ENCODE measurements around the gene ZNF556.
A peak's percentile ranks its signal among the peaks of the same experiment; 100 is the strongest.
"Not testable (repeated sequence)": the region's sequence is repeated elsewhere in the genome, so short reads cannot be mapped to it uniquely, and the experiment has no call there.

Gene ZNF556

DNA sequence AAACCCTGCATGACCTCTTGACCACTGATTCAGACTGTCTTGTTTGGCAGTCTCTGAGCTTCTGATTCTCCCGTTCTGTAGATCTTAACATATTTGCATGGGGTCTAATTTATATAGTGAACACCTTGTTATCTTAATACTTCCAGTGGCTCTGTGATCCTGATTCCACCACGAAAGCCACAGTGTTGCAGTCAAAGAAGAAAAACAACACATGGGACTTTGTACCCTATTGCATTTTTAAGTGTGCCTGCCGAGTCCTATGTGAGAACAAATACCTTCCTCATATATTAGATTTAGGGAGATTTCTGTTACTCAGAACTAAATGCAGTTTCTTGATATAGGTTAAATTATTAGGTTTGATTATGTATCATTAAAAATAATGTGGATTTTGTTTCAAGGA is 12.3 kb upstream of the ZNF556 start:
- DNase-seq = no peak

DNA sequence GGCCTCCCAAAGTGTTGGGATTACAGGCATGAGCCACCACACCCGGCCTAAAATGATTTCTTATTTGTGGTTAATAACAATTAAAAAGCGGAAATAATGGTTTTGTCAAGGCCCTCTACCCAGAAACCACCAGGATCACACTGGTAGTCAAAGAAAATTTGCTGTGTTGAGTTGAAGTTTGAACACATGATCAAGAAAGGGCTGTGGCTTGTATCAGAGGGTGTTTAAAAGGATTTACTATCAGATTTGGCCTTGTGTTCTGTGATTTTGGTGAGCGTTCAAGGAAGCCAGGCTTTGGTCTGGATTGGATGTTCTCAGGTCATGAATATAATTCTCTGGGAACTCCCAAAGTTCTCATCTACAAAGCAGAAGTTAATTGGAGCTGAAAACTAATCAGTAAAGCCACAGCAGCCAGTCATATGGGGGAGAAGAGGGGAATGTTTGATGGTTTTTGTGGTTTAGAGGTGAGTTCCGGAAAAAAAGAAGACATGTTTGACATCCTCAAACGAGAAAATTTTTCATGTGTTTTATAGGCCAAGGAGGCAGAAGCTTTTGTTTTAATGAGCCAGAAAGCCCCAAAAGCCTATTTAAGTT is 10.6 kb upstream of the ZNF556 start:
- DNase-seq = peak; percentile 19

DNA sequence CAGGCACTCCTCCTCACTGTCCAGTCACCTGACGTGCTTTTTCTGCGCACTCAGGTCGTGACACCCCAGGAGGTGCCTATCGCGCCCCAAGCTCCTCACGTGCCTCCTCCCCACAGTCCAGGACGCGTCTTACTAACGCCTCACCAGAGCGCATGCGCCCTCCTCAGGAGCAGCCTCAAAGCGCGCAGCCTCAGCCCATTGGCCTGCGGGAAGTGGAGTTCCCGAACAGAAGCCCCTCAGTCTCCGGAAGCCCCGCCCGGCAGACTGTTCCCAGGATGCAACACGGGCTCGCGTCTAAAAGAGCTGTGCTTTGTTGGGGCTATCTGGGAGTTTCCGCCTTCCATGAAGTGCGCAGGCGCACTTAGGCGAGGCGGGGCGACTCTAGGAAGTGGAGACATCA is 8.3 kb upstream of the ZNF556 start:
- DNase-seq = no peak

DNA sequence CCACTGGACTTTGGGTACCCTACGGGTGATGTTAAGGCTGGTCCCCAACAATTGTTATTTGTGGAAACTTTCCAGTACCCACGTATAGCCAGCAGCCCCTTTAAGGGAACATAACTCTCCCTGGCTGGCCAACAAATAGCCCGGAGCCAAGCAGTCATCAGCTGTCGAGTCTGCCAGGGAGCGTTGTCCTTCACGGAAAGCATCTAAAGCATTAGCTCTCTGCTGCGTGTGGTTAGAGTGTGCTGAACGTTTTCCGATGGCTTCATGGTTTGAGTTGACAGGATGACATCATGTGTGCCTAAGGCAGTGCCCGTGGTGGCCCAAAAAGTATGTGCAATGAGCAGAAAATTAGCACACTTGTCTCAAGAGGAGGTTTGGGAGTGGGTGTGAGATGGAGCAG is 3.3 kb upstream of the ZNF556 start:
- no peak for DNase-seq

DNA sequence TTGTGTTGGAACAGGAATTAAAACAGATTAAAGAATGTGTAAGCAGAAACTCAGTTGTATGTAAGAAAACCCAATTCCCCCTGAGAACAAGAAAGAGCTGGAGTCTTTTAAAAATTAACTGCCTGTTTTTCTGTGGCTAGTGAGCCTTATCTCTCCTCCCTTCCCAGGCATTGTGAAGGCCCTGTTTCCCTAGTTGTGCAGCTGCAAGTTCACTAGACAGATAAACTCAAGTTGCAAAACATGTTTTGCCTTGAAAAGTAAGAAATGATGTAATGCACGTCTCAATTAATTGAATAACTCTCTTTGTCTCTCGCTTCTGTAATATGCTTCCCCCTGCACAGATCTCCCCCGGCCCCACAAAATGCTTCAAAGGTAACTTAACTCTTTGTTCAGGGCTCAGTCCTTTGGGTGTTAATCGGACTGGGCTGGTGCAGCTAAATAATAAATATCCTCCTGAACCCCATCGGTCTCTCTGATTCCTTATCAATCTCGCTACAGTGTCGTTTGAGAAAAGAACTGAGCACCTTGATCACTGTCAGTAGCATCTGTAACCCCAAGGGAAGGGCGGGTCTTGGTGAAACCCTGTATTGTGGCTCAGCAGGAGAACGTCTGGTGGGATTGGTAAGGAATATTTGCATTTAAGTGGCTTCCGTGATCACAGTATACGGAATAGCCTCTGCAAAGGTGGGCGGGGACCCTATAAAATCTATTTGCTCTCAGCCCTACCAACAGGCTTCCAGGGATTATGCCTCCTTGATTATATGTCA is 1.6 kb upstream of the ZNF556 start:
- DNase-seq = no peak

DNA sequence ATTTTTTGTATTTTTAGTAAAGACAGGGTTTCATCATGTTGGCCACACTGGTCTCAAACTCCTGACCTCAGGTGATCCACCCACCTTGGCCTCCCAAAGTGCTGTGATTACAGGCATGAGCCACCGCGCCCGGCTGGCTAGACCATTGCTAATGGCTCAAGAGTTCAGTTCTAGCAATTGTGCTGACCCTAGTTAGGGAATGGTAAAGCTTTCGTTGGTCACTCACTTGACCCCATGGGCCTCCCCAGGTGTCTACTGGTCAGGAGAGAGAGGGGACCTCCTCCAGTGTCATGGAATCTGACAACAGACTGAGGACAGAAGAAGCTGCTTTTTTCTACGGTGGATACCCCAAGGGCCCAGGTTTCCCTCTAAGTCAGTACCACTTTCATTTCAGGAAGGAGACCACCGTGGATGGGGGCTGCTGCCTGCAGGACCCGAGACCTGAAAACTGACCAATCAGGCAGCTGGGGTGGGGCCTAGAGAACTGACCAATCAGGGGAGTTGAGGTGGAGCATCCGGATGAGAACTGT is 575 bp upstream of the ZNF556 start:
- no peak for DNase-seq

DNA sequence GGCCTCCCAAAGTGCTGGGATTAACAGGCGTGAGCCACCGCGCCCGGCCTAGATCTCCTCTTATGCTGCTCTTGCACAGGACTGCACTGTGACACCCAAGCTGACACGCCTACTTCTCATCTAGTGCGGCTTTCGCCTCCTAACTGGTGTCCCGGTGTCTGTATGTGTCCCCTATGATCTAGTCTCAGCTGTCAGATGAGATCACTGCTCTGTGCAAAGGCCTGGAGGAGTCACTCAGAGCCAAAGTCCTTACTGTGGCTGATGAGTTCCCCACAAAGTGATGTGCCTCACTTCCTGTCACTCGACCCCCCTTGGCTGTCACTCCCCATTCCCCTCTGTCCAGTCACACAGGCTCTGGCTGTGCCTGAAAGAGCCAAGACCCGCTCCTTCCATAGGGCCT is 2.5 kb downstream of the ZNF556 start:
- no peak for DNase-seq

DNA sequence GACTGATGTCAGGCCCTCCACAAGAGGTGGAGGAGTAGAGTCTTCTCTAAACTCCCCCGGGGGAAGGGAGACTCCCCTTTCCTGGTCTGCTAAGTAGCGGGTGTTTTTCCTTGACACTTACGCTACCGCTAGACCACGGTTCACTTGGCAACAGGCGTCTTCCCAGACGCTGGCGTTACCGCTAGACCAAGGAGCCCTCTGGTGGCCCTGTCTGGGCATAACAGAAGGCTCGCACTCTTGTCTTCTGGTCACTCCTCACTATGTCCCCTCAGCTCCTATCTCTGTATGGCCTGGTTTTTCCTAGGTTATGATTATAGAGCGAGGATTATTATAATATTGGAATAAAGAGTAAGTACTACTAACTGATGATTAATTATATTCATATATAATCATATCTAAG is 5.0 kb downstream of the ZNF556 start:
- DNase-seq = peak; percentile 46

DNA sequence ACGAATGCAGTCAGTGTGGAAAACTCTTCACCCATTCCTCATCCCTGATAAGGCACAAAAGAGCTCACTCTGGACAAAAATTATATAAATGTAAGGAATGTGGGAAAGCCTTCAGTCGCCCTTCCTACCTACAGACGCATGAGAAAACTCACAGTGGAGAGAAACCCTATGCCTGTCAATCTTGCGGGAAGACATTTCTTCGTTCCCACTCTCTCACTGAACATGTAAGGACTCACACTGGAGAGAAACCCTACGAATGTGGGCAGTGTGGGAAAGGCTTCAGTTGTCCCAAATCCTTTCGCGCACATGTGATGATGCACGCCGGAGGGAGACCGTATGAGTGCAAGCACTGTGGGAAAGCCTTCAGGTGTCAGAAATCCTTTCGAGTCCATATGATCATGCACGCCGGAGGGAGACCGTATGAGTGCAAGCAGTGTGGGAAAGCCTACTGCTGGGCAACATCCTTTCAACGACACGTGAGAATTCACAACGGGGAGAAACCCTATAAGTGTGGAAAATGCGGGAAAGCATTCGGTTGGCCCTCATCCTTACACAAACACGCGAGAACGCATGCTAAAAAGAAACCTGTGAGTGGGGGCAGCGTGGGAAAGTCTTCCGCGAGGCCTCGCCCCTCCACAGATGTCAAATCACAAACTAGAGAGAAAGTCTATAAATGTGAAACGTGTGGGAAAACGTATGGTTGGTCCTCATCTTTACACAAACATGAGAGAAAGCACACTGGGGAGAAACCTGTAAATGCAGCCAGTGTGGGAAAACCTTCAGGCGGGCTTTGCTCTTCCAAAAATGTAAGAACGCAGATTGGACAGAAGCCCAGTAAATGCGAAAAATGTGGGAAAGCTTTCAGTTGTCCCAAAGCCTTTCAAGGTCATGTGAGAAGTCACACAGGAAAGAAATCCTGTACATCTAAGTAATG is 10.5 kb downstream of the ZNF556 start:
- no peak for DNase-seq

DNA sequence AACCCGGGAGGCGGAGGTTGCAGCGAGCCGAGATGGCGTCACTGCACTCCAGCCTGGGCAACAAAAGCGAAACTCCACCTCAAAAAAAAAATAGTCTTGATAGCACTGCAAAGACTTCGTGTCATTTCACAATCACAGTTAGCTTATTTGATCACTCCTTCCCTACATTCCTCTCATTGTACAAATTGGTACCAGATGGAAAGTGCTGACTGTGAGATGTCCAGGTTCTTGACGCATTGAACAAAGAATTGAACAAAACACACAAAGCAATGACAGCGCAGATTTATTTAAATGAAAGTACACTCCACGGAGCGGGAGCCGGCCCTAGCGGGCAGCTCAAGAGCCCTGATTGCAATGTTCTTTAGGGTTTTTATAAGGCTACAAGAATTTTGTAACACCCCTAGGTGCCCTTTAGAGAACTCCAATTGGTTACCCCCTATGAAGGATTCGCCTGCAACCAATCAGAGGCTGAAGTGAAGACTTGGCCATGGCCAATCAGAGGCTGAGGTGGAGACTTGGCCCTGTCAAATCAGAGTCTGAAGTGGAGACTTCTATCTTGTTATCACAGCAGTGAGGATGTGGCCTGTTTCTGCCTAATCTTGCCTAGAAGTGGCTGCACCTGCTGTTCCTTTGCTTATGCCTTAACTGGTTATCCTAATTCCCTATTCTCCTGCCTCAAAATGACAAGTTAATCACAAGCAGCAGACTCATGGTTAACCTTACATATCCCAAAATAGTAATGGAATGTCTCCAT is 16.7 kb downstream of the ZNF556 start:
- DNase-seq = no peak

DNA sequence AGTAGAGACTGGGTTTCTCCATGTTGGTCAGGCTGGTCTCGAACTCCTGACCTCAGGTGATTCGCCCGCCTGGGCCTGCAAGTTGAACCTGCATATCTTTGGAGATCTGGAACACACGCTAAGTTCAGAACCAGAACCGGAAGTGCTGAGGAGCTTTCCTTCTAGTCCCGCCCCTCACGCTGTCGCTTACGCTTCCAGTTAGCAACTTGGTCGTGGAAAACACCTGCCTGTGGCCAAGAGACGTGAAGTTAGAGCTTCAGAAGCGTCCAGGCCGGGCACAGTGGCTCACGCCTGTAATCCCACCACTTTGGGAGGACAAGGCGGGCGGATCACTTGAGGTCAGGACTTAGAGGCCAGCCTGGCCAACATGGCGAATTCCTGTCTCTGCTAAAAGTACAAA is 18.6 kb downstream of the ZNF556 start:
- DNase-seq = no peak

DNA sequence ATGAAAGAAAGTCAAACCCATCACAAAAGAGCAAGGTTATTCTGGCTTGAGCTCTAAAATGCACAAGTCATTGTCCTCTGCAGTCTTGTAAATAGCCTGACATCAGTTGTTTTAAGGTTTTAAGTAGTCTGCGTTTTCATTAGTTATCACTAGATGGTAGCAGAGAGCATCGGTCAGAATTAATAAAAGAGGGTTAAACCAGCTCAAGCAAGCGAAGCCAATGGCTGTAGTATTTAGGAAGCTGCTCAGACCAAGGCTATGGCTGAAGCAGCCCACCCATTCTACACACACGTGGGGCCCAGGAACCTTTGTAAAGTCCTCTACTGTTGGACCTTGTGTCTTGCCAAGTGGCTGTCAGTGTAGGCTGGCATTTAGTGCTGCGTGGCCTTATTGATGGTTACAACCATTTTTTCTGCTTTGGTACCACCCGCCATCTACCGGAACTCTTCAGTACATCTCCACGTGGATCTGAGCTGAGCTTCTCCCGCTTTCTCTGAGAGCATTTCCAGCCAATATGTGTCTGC is 20.3 kb downstream of the ZNF556 start:
- DNase-seq = no peak

DNA sequence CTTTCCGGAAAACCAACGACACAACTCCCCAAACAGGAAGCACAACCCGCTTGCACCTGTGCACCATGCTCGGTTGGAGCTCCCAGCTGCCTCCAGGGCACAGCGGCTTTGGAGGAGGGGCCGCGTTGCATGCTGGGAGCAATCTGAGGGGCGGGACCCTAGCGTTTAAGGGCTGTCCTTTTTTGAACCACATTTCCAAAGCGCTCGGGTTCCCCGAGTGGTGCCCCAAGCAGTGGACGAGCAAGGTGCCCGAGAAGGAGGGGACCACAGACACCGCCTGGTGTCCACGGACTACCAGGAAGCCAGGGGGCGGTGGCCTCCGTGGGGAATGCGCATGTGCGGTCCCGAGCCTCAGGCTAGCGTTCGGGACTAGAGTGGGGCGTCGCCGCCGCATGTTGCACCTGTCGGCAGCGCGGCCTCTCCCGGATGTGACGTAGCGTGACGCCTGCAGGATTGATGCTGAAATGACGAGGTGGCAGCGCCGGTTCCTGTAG is 21.6 kb downstream of the ZNF556 start:
- peak; percentile 59 for DNase-seq

DNA sequence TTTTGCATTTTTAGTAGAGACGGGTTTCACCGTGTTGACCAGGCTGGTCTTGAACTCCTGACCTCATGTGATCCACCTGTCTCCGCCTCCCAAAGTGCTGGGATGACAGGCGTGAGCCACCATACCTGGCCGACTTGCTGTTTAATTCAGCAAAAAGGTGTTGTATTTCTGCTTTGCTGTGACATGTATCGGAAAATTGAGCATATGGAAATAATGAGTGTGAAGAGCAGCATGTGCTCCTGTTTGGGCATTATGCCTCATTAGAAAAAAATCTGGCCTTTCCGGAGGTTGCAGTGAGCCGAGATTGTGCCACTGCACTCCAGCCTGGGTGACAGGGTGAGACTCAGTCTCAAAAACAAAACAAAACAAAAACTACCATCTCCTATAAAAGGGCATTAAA is 23.4 kb downstream of the ZNF556 start:
- DNase-seq = not testable (repeated sequence)

DNA sequence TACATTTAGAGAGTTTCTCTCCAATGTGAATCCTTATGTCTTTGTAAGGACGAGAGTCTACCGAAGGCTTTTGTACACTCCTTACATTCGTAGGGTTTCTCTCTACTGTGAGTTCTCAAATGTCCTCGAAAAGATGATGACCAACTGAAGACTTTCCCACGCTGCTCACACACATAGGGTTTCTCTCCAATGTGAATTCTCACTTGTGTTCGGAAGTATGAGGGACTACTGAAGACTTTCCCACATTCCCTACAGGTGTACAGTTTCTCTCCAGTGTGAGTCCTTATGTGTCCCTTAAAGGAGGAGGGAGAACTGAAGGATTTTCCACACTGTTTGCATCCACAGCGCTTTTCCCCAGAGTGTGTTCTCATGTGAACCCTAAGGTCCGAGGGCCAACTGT is 29.6 kb downstream of the ZNF556 start:
- no peak for DNase-seq

DNA sequence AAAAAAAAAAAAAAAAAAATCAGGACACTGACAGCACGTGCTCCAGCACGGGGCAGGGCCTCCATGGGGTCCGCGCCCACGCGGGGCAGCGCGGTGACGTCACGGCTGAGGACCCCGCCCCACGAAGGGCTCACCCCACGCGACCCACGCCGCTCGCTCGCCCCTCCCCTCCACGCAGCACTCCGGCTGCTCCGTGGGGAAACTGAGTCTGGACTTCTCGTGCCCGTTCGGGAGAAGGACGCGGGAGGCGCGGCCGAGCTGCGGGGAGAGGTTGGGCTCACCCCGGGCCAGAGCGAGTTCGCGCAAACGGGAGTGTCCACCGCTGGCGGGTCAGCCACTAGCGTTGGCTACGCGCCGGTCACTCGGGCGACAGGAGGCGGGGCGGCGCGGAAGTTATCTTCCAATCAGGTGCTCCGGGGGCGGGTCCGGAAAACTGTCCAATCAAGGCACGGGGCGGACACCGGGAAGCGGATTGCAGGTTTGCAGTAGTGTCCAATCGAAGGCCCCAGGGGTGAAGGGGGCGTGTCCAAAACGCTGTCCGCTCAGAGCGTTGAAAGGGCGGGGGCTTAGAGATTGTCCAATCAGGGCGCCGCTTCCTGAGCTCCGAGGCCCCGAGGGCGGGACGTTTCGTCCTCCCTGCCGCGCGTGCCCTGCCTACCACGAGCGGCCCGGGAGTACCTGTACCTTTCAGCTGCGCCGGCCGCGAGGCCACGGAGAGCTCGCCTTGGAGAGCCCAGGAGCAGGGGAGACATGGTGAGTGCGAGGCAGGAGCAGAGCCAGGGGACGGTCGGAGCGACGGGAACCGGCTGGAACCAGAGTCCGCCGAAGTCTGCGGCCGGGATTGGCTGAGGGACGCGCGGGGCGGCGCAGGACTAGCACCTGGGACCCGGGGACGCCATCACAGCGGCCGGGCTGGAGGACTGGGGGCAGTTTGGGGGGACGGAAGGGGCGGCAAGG is 33.4 kb downstream of the ZNF556 start, which contains the start of gene ZNF57:
TSS of gene ZNF57 (plus strand) at position 633 of the 957 bp plus-strand sequence. CDS start at position 751, 118 bp downstream.
- peak; percentile 99 for DNase-seq

DNA sequence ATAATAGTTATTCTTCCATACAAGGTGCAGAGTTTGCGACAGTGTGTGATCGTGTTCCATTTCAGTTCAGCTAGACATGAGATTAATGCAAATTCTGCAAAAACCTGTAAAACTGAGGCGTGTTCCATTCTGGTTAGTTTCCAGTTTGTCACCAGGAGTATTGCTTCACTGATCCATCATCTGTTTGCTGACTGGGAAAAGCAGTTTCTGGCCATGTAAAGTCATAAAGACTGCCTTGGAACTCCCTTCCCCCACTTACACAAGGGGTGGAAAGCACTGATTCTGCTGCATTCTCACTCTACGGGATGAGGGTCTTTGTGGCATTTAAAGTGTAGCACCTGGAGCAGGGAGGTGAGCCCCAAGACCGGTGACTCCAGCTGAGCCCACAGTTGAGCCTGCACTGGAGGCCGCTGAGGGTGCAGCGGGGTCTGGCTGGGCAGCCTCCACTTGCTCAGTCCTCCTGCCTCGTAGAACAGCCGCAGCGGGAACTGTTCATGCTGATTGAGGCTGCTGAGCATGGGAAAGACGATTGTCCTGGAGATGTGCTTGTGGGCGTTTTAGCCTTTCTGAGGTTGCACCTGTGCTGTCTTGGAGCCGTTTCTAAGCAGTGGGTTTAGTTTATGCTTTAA is 35.6 kb downstream of the ZNF556 start:
- DNase-seq = no peak

DNA sequence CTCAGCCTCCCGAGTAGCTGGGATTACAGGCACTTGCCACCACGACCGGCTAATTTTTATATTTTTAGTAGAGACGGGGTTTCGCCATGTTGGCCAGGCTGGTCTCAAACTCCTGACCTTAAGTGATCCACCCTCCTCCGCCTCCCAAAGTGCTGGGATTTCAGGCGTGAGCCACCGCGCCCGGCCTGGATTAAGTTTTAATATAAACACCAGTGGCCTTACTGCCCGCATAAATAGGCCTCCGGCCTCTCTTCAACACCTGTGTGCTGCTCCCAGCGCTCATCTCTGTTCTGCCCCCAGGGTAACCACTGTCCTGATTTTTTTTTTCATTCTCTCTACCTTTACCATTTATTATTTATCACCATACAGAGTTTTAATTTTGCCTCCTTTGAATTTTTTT is 36.2 kb downstream of the ZNF556 start:
- not testable (repeated sequence) for DNase-seq

DNA sequence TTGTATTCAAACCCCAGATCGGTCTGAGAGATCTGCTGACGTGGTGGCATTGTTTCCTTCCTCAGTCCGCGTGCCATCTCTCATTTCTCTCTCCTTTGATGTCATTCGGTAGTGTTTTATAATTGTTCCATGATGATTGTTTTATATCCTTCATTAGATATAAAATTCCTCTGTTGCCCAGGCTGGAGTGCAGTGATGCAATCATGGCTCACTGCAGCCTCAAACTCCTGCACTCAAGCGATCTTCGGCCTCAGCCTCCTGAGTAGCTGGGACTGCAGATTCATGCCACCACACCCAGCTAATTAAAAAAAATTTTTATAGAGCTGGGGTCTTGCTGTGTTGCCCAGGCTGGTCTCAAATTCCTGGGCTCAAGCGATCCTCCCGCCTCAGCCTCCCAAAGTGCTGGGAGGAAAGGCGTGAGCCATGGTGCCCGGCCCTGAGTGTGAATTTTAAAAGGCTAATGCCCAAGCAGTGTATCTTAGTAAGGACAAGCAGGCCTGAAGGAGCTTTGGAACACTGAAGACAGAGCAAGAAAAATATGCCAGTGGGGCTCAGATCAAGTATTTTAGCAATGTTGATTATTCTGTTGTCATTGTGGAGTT is 38.9 kb downstream of the ZNF556 start:
- DNase-seq = no peak

DNA sequence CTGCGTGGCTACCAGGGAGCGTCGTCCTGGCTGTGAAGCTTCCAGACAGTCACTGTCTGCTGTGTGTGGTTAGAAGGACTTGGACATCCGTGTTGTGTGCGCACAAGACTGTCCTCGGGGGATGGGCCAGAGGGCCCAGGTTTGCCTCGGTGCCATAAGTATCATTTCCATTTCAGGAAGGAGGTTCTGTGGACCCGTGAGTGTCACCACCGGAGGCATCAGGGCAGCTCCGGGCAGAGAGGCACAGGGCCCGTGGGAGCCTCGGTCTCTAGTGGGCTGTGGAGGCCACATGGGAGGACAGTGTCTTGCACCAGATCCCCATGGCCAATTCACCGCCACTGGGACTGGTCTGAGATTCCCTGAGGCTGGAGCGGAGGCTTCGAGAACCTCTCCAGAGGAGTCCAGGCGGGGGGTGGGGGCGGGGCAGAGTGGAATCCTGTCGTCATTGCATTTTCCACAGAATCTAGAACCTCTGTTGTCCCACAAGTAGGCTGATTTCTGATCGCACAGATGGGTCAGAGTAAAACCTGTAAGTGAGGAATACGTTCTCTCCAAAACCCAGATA is 39.6 kb downstream of the ZNF556 start:
- no peak for DNase-seq
